Gastroesophageal sphincter (tissue), 4 donors: ENCODE results near the gene GPRC5B. TPM values are rescaled to one million over a fixed set of nuclear protein-coding genes. Genes with fewer than 3 reads are reported as not detected.

Source experiments
- ATAC-seq: fragments of 150-250 bp; one replicate; pipeline ENCODE4 v1.9.1; 2016; ENCODE audit warnings: mild to moderate bottlenecking, moderate library complexity
- H3K27ac ChIP-seq, 4 donors: fragments of 200-600 bp; sonication (generic) in 3 of 4; 1 replicate in 3 of 4; 2 replicates in 1 of 4; pipeline ENCODE4 v1.5.1; 2016 to 2019
- H3K27me3 ChIP-seq: fragments of 200-600 bp; sonication (generic); one replicate; pipeline ENCODE4 v1.5.1; 2019
- H3K36me3 ChIP-seq, 2 donors: fragments of 200-600 bp; sonication (generic); one replicate each; pipeline ENCODE4 v1.5.1; 2019; ENCODE audit warnings: control low read depth in 1 of 2
- H3K4me1 ChIP-seq, 3 donors: fragments of 200-600 bp; sonication (generic); 1 replicate in 2 of 3; 2 replicates in 1 of 3; pipeline ENCODE4 v1.5.1; 2016 to 2019; ENCODE audit warnings: control low read depth in 2 of 3
- H3K4me3 ChIP-seq, 2 donors: fragments of 200-600 bp; sonication (generic); one replicate each; pipeline ENCODE4 v1.5.1; 2019; ENCODE audit warnings: mild to moderate bottlenecking in 1 of 2, moderate library complexity in 1 of 2
- H3K9me3 ChIP-seq, 3 donors: fragments of 200-600 bp; sonication (generic); one replicate each; pipeline ENCODE4 v1.5.1; 2017 to 2019; ENCODE audit warnings: control low read depth in 2 of 3
- CTCF ChIP-seq, 4 experiments: fragments of 200-600 bp in 2 of 4; fragments of 450-650 bp in 2 of 4; sonication (generic) in 1 of 4; IDR thresholded peaks; one replicate each; pipeline ENCODE4 v1.5.1; 2017 to 2019; ENCODE audit warnings: antibody characterized with exemption in 4 of 4, mild to moderate bottlenecking in 2 of 4, moderate library complexity in 2 of 4
- EP300 ChIP-seq: sonication (generic); formaldehyde crosslinking; IDR thresholded peaks from one replicate; pipeline ENCODE4 v1.6.1; 2017; ENCODE audit warnings: antibody characterized with exemption, mild to moderate bottlenecking
- POLR2A ChIP-seq, 2 donors: fragments of 450-650 bp; IDR thresholded peaks; one replicate each; pipeline ENCODE4 v1.6.1; 2017; ENCODE audit warnings: antibody characterized with exemption in 2 of 2, mild to moderate bottlenecking in 2 of 2, moderate library complexity in 1 of 2
- POLR2AphosphoS5 ChIP-seq: sonication (generic); formaldehyde crosslinking; IDR thresholded peaks from one replicate; pipeline ENCODE4 v1.6.1; 2017; ENCODE audit warnings: antibody characterized with exemption
- WGBS, 2 donors: methylation state at CpG; one replicate each; pipeline ENCODE4 v1.1.5; 2018; ENCODE audit warnings: low coverage in 1 of 2; 5-methylcytosine and 5-hydroxymethylcytosine counted together
- total RNA-seq, 4 donors: library from RNA; depleted of rRNA; stranded (reverse); fragments of >200 nt; gene quantifications; one replicate each; pipeline ENCODE4 v1.1.0, GENCODE V29; 2016

The GPRC5B gene
- total RNA-seq, 4 donors from 2014 or later = 11.5 to 29.2 (median 20.5) TPM

GRCh38 chr16:19831678-19832077 is 53.0 kb downstream of the GPRC5B start:
- no peak for ATAC-seq
- WGBS, 2 donors = 63 to 70% methylated on average over 6 of the region's 6 CpGs
- no peaks in the 10 kb centered on the region for H3K9me3 ChIP-seq
- H3K4me1 ChIP-seq = no peaks in the 10 kb centered on the region
- H3K36me3 ChIP-seq = peaks cover 0 to 14% of the 10 kb centered on the region in 2 donors
- no peaks in the 10 kb centered on the region for H3K27me3 ChIP-seq
- H3K27ac ChIP-seq = no peak overlapping the region
- TF ChIP-seq CTCF (IDR thresholded peaks at IDR 0.05) (no peak), POLR2A (IDR thresholded peaks at IDR 0.05) (no peak), POLR2AphosphoS5 (no peak), EP300 (no peak)
- no peak overlapping the region for H3K4me3 ChIP-seq

- Histone ChIP-seq H3K36me3 (peaks cover 0 to 14% of the 10 kb centered on the region in 2 donors), H3K27me3 (no peaks in the 10 kb centered on the region), H3K4me1 (no peaks in the 10 kb centered on the region), H3K4me3 (no peak overlapping the region), H3K27ac (no peak overlapping the region), H3K9me3 (no peaks in the 10 kb centered on the region)
- 71 to 77% methylated on average over 4 to 5 of the region's 5 CpGs for WGBS, 2 donors
- no peak for TF ChIP-seq EP300
- no peak for TF ChIP-seq POLR2A (IDR thresholded peaks at IDR 0.05)
- no peak for TF ChIP-seq POLR2AphosphoS5
- TF ChIP-seq CTCF (IDR thresholded peaks at IDR 0.05) = no peak
- ATAC-seq = no peak
Observed at GRCh38 chr16:19830902-19831560, 53.6 kb downstream of the GPRC5B start.

GRCh38 chr16:19829844-19830692 is 54.6 kb downstream of the GPRC5B start:
- Histone ChIP-seq H3K36me3 (peaks cover 0 to 14% of the 10 kb centered on the region in 2 donors), H3K27me3 (no peaks in the 10 kb centered on the region), H3K4me3 (no peak overlapping the region), H3K4me1 (no peaks in the 10 kb centered on the region), H3K9me3 (no peaks in the 10 kb centered on the region), H3K27ac (no peak overlapping the region)
- WGBS, 2 donors = 82 to 100% methylated on average over 3 of the region's 9 CpGs
- TF ChIP-seq CTCF (IDR thresholded peaks at IDR 0.05) (no peak), POLR2A (IDR thresholded peaks at IDR 0.05) (no peak), EP300 (no peak), POLR2AphosphoS5 (no peak)
- ATAC-seq = no peak

DNA sequence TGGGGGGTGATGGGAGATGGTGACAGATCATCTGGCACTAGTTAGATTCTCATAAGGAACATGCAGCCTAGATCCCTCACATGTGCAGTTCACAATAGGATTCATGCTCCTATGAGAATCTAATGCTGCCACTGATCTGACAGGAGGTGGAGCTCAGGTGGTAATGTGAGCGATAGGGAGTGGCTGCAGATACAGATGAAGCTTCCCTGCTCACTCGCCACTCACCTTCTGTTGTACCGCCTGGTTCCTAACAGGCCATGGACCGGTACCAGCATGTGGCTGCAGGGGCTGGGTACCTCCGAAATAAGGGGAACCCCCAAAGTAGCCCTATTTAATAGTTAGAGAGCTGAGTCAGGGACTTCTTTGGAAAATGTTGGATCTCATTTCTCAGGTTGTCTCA is 60.4 kb downstream of the GPRC5B start:
- Histone ChIP-seq H3K27me3 (no peaks in the 10 kb centered on the region), H3K27ac (no peak overlapping the region), H3K9me3 (no peaks in the 10 kb centered on the region), H3K4me3 (no peak overlapping the region), H3K4me1 (no peaks in the 10 kb centered on the region), H3K36me3 (peaks cover 0 to 11% of the 10 kb centered on the region in 2 donors)
- TF ChIP-seq EP300 (no peak), POLR2AphosphoS5 (no peak), POLR2A (IDR thresholded peaks at IDR 0.05) (no peak), CTCF (IDR thresholded peaks at IDR 0.05) (no peak)
- ATAC-seq = no peak
- 94 to 98% methylated on average over 5 of the region's 5 CpGs for WGBS, 2 donors
